ENCODE results near the gene AP1B1. TPM values are rescaled to one million over a fixed set of nuclear protein-coding genes. Genes with fewer than 3 reads are reported as not detected.

Gene AP1B1
- total and polyA plus RNA-seq, 2 experiments from 2014 or later = 46.6 to 50.1 TPM

- Histone ChIP-seq H3K27ac (no peak overlapping the region), H3K9me3 (ENCODE audit: low read depth) (no peaks in the 10 kb centered on the region), H3K4me2 (peak overlapping the region; percentile 98), H2AFZ (no peak overlapping the region), H3K4me1 (ENCODE audit: insufficient read depth) (peaks cover 11% of the 10 kb centered on the region), H3K9me2 (replicated peaks; ENCODE audit: insufficient read depth) (no peaks in the 10 kb centered on the region), H3K36me3 (replicated peaks; ENCODE audit: insufficient read depth, low read depth) (no peaks in the 10 kb centered on the region), H3K27me3 (peaks cover 12% of the 10 kb centered on the region), H3K4me3 (no peak overlapping the region), H4K20me1 (ENCODE audit: insufficient read depth, poor library complexity, severe bottlenecking) (no peaks in the 10 kb centered on the region), H3K79me2 (peaks cover 10% of the 10 kb centered on the region)
- no peak for DNase-seq (ENCODE audit: low spot score)
- WGBS (ENCODE audit: low lambda C conversion rate, missing lambda C conversion rate) = 79% methylated on average over 13 of the region's 13 CpGs
- TF ChIP-seq, protein P1, sequence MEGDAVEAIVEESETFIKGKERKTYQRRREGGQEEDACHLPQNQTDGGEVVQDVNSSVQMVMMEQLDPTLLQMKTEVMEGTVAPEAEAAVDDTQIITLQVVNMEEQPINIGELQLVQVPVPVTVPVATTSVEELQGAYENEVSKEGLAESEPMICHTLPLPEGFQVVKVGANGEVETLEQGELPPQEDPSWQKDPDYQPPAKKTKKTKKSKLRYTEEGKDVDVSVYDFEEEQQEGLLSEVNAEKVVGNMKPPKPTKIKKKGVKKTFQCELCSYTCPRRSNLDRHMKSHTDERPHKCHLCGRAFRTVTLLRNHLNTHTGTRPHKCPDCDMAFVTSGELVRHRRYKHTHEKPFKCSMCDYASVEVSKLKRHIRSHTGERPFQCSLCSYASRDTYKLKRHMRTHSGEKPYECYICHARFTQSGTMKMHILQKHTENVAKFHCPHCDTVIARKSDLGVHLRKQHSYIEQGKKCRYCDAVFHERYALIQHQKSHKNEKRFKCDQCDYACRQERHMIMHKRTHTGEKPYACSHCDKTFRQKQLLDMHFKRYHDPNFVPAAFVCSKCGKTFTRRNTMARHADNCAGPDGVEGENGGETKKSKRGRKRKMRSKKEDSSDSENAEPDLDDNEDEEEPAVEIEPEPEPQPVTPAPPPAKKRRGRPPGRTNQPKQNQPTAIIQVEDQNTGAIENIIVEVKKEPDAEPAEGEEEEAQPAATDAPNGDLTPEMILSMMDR (IDR thresholded peaks at IDR 0.05; ENCODE audit: poor library complexity) = no peak
- TF ChIP-seq EZH2 (IDR thresholded peaks at IDR 0.05; ENCODE audit: borderline replicate concordance) = no peak
- no peak for TF ChIP-seq EZH2phosphoT487 (IDR thresholded peaks at IDR 0.05; ENCODE audit: low read depth, severe bottlenecking, unreplicated experiment)
Observed at GRCh38 chr22:29308791-29309262, 79.5 kb downstream of the AP1B1 start.

DNA sequence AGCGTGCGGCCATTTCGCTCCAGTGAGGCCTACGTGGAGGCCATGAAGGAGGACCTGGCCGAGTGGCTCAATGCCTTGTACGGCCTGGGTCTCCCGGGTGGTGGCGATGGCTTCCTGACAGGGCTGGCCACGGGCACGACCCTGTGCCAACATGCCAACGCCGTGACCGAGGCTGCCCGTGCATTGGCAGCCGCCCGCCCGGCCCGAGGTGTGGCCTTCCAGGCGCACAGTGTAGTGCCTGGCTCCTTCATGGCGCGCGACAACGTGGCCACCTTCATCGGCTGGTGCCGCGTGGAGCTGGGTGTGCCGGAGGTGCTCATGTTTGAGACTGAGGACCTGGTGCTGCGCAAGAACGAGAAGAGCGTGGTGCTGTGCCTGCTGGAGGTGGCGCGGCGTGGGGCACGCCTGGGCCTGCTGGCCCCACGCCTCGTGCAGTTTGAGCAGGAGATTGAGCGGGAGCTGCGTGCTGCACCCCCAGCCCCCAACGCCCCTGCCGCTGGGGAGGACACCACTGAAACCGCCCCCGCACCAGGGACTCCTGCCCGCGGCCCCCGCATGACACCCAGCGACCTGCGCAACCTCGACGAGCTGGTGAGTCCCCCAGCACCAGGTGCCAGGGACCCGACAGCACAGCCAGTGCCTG lies 80.1 kb downstream of the AP1B1 start:
- WGBS (ENCODE audit: low lambda C conversion rate, missing lambda C conversion rate) = 96% methylated on average over 47 of the region's 50 CpGs
- no peaks in the 10 kb centered on the region for H4K20me1 ChIP-seq (ENCODE audit: insufficient read depth, poor library complexity, severe bottlenecking)
- no peak overlapping the region for H3K4me3 ChIP-seq
- DNase-seq (ENCODE audit: low spot score) = no peak
- H3K4me1 ChIP-seq (ENCODE audit: insufficient read depth) = peaks cover 11% of the 10 kb centered on the region
- H2AFZ ChIP-seq = no peak overlapping the region
- no peak overlapping the region for H3K27ac ChIP-seq
- no peaks in the 10 kb centered on the region for H3K9me2 ChIP-seq (replicated peaks; ENCODE audit: insufficient read depth)
- TF ChIP-seq EZH2phosphoT487 (IDR thresholded peaks at IDR 0.05; ENCODE audit: low read depth, severe bottlenecking, unreplicated experiment) = no peak
- TF ChIP-seq EZH2 (IDR thresholded peaks at IDR 0.05; ENCODE audit: borderline replicate concordance) = no peak
- TF ChIP-seq, protein P1 (IDR thresholded peaks at IDR 0.05; ENCODE audit: poor library complexity) = no peak
- peak overlapping the region; percentile 98 for H3K4me2 ChIP-seq
- H3K27me3 ChIP-seq = peaks cover 6% of the 10 kb centered on the region
- peaks cover 10% of the 10 kb centered on the region for H3K79me2 ChIP-seq
- no peaks in the 10 kb centered on the region for H3K9me3 ChIP-seq (ENCODE audit: low read depth)
- no peaks in the 10 kb centered on the region for H3K36me3 ChIP-seq (replicated peaks; ENCODE audit: insufficient read depth, low read depth)

GRCh38 chr22:29307596-29308147 lies 80.7 kb downstream of the AP1B1 start:
- peaks cover 11% of the 10 kb centered on the region for H3K4me1 ChIP-seq (ENCODE audit: insufficient read depth)
- peaks cover under 1% of the 10 kb centered on the region for H3K27me3 ChIP-seq
- no peak for DNase-seq (ENCODE audit: low spot score)
- H3K79me2 ChIP-seq = peaks cover 10% of the 10 kb centered on the region
- H3K9me3 ChIP-seq (ENCODE audit: low read depth) = no peaks in the 10 kb centered on the region
- peak overlapping the region; percentile 98 for H3K4me2 ChIP-seq
- TF ChIP-seq, protein P1 (IDR thresholded peaks at IDR 0.05; ENCODE audit: poor library complexity) = no peak
- TF ChIP-seq EZH2 (IDR thresholded peaks at IDR 0.05; ENCODE audit: borderline replicate concordance) (no peak), EZH2phosphoT487 (IDR thresholded peaks at IDR 0.05; ENCODE audit: low read depth, severe bottlenecking, unreplicated experiment) (no peak)
- WGBS (ENCODE audit: low lambda C conversion rate, missing lambda C conversion rate) = 78% methylated on average over 20 of the region's 20 CpGs
- peak overlapping the region; percentile 96 for H2AFZ ChIP-seq
- H3K4me3 ChIP-seq = peak overlapping the region; percentile 93
- no peaks in the 10 kb centered on the region for H3K36me3 ChIP-seq (replicated peaks; ENCODE audit: insufficient read depth, low read depth)
- no peaks in the 10 kb centered on the region for H4K20me1 ChIP-seq (ENCODE audit: insufficient read depth, poor library complexity, severe bottlenecking)
- H3K9me2 ChIP-seq (replicated peaks; ENCODE audit: insufficient read depth) = no peaks in the 10 kb centered on the region
- no peak overlapping the region for H3K27ac ChIP-seq
